HG03439 (cell line): ENCODE measurements around the gene NEUROD2.

ENCODE experiments used
- ATAC-seq: cut with Tn5 transposase; IDR thresholded peaks from one replicate; pipeline ENCODE4 v1.9.1; 2021; ENCODE audit warnings: mild to moderate bottlenecking, moderate library complexity; ENCODE audit not compliant: unreplicated experiment

The NEUROD2 gene

GRCh38 chr17:39618956-39619785 is 11.5 kb upstream of the NEUROD2 start:
- no peak for ATAC-seq

GRCh38 chr17:39618246-39618913 is 10.7 kb upstream of the NEUROD2 start:
- no peak for ATAC-seq

GRCh38 chr17:39617446-39618245 is 9.9 kb upstream of the NEUROD2 start:
- ATAC-seq, result no peak

GRCh38 chr17:39617100-39617445 is 9.4 kb upstream of the NEUROD2 start:
- no peak for ATAC-seq

GRCh38 chr17:39615434-39615833 is 7.7 kb upstream of the NEUROD2 start:
- ATAC-seq, result no peak

GRCh38 chr17:39614545-39615157 is 6.9 kb upstream of the NEUROD2 start:
- no peak for ATAC-seq

- ATAC-seq, result no peak
Measured at GRCh38 chr17:39612935-39613464, 5.3 kb upstream of the NEUROD2 start.

GRCh38 chr17:39612291-39612894 is 4.7 kb upstream of the NEUROD2 start:
- ATAC-seq, result no peak

GRCh38 chr17:39611401-39612112 is 3.8 kb upstream of the NEUROD2 start:
- ATAC-seq, result no peak

GRCh38 chr17:39609416-39610025 is 1.8 kb upstream of the NEUROD2 start:
- no peak for ATAC-seq

GRCh38 chr17:39608142-39608981 is 642 bp upstream of the NEUROD2 start:
- ATAC-seq, result no peak

GRCh38 chr17:39607057-39607850 is 466 bp downstream of the NEUROD2 start:
- ATAC-seq, result no peak

GRCh38 chr17:39606434-39607056 is 1.2 kb downstream of the NEUROD2 start:
- no peak for ATAC-seq

- no peak for ATAC-seq
Measured at GRCh38 chr17:39605492-39606433, 2.0 kb downstream of the NEUROD2 start.

- ATAC-seq, result no peak
Measured at GRCh38 chr17:39604911-39605491, 2.7 kb downstream of the NEUROD2 start.
